Measurements from ENCODE around the gene OSCAR. TPM values are rescaled to one million over a fixed set of nuclear protein-coding genes. Genes with fewer than 3 reads are reported as not detected.
A peak's percentile ranks its signal among the peaks of the same experiment; 100 is the strongest.

Gene OSCAR
- total and polyA plus RNA-seq, 2 of the 13 experiments (the other 11 are each of a cell fraction or from before 2014, with no cell fraction given) = 1.9 TPM; not detected in 1

DNA sequence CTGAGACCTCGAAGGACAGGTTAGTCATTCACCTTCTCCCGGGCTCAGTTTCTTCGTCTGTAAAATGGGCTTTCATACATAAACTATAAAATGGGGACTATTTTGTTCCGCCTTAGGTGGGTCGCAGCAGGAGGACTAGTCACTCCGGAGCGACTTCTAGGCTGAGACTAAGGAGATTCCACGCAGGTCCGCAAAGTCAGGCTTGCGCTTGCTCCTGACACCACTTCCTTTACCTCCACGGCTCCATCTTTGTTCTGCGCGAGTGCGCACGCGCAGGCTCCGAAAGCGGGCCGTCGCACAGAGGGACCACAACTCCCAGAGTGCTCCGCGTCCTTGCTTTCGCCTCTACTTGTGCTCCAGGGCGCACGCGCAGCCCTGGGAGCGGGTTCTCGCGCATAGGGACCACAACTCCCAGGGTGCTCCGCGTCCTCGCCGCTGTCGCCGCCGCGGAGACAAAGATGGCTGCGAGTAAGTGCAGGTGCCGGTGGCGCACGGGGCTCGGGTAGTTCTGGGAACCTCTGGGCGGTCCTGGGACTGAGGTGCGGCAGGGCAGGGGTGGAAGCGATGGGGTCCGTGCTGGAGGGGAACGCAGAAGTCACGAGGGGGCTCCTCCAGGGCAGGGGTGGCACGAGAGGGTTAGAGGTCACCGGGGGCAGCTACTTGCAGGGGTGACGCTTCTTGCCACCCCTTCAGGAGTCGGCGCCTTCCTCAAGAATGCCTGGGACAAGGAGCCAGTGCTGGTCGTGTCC, 2.0 kb upstream of the OSCAR start, which contains the start of gene NDUFA3 (continued):
- TF ChIP-seq, protein P1, sequence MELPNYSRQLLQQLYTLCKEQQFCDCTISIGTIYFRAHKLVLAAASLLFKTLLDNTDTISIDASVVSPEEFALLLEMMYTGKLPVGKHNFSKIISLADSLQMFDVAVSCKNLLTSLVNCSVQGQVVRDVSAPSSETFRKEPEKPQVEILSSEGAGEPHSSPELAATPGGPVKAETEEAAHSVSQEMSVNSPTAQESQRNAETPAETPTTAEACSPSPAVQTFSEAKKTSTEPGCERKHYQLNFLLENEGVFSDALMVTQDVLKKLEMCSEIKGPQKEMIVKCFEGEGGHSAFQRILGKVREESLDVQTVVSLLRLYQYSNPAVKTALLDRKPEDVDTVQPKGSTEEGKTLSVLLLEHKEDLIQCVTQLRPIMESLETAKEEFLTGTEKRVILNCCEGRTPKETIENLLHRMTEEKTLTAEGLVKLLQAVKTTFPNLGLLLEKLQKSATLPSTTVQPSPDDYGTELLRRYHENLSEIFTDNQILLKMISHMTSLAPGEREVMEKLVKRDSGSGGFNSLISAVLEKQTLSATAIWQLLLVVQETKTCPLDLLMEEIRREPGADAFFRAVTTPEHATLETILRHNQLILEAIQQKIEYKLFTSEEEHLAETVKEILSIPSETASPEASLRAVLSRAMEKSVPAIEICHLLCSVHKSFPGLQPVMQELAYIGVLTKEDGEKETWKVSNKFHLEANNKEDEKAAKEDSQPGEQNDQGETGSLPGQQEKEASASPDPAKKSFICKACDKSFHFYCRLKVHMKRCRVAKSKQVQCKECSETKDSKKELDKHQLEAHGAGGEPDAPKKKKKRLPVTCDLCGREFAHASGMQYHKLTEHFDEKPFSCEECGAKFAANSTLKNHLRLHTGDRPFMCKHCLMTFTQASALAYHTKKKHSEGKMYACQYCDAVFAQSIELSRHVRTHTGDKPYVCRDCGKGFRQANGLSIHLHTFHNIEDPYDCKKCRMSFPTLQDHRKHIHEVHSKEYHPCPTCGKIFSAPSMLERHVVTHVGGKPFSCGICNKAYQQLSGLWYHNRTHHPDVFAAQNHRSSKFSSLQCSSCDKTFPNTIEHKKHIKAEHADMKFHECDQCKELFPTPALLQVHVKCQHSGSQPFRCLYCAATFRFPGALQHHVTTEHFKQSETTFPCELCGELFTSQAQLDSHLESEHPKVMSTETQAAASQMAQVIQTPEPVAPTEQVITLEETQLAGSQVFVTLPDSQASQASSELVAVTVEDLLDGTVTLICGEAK (IDR thresholded peaks at IDR 0.05) = no peak; the same call in 1 of the 2 replicates
- TF ChIP-seq, protein P1 (CRISPR knock-in tag; IDR thresholded peaks at IDR 0.05) = peak; percentile 99
- no peak for TF ChIP-seq RBAK (CRISPR knock-in tag; IDR thresholded peaks at IDR 0.05)
- TF ChIP-seq, protein P2, sequence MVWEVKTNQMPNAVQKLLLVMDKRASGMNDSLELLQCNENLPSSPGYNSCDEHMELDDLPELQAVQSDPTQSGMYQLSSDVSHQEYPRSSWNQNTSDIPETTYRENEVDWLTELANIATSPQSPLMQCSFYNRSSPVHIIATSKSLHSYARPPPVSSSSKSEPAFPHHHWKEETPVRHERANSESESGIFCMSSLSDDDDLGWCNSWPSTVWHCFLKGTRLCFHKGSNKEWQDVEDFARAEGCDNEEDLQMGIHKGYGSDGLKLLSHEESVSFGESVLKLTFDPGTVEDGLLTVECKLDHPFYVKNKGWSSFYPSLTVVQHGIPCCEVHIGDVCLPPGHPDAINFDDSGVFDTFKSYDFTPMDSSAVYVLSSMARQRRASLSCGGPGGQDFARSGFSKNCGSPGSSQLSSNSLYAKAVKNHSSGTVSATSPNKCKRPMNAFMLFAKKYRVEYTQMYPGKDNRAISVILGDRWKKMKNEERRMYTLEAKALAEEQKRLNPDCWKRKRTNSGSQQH (CRISPR knock-in tag; IDR thresholded peaks at IDR 0.05; ENCODE audit: low read depth) = peak; percentile 83; the same call in 1 of the 2 replicates
- TF ChIP-seq CBFB (CRISPR knock-in tag; IDR thresholded peaks at IDR 0.05) = peak; percentile 79
- no peak for TF ChIP-seq RAD51 (IDR thresholded peaks at IDR 0.05; ENCODE audit: borderline replicate concordance)
- peak; percentile 64; the same call in 1 of the 2 replicates for TF ChIP-seq FOXC1 (CRISPR knock-in tag; IDR thresholded peaks at IDR 0.05; ENCODE audit: borderline replicate concordance)
- TF ChIP-seq PITX1 (CRISPR knock-in tag; IDR thresholded peaks at IDR 0.05) = no peak
- TF ChIP-seq PRPF4 (IDR thresholded peaks at IDR 0.05; ENCODE audit: low read depth, low read length, poor library complexity, severe bottlenecking) = no peak
- TF ChIP-seq, protein P3, sequence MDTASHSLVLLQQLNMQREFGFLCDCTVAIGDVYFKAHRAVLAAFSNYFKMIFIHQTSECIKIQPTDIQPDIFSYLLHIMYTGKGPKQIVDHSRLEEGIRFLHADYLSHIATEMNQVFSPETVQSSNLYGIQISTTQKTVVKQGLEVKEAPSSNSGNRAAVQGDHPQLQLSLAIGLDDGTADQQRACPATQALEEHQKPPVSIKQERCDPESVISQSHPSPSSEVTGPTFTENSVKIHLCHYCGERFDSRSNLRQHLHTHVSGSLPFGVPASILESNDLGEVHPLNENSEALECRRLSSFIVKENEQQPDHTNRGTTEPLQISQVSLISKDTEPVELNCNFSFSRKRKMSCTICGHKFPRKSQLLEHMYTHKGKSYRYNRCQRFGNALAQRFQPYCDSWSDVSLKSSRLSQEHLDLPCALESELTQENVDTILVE (CRISPR knock-in tag; IDR thresholded peaks at IDR 0.05) = peak; percentile 82; the same call in 1 of the 2 replicates
- peak; percentile 66 for TF ChIP-seq ZFY (CRISPR knock-in tag; IDR thresholded peaks at IDR 0.05)
- TF ChIP-seq, protein P4, sequence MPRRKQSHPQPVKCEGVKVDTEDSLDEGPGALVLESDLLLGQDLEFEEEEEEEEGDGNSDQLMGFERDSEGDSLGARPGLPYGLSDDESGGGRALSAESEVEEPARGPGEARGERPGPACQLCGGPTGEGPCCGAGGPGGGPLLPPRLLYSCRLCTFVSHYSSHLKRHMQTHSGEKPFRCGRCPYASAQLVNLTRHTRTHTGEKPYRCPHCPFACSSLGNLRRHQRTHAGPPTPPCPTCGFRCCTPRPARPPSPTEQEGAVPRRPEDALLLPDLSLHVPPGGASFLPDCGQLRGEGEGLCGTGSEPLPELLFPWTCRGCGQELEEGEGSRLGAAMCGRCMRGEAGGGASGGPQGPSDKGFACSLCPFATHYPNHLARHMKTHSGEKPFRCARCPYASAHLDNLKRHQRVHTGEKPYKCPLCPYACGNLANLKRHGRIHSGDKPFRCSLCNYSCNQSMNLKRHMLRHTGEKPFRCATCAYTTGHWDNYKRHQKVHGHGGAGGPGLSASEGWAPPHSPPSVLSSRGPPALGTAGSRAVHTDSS (CRISPR knock-in tag; conservative IDR thresholded peaks at IDR 0.05) = no peak; the same call in 1 of the 2 replicates
- TF ChIP-seq ZNF7 (CRISPR knock-in tag; IDR thresholded peaks at IDR 0.05) = no peak
- TF ChIP-seq HNF4A (CRISPR knock-in tag; IDR thresholded peaks at IDR 0.05) = no peak
- TF ChIP-seq KLF13 (CRISPR knock-in tag; IDR thresholded peaks at IDR 0.05) = 0 out of 2 replicates have a peak, but pooled peaks have one; percentile 28
- no peak for TF ChIP-seq SIX4 (CRISPR knock-in tag; IDR thresholded peaks at IDR 0.05)
- no peak for TF ChIP-seq ZIK1 (CRISPR knock-in tag; IDR thresholded peaks at IDR 0.05; ENCODE audit: borderline replicate concordance, low read depth)
